HFF-Myc (cell line): Measurements from ENCODE around the gene PRXL2C.
A peak's percentile ranks its signal among the peaks of the same experiment; 100 is the strongest.
"Not testable (repeated sequence)": the region's sequence is repeated elsewhere in the genome, so short reads cannot be mapped to it uniquely, and the experiment has no call there.

ENCODE experiments used
- DNase-seq: peaks from one replicate; pipeline ENCODE4 v3.0.0-alpha.2; 2011; ENCODE audit warnings: low read depth; ENCODE audit errors: extremely low read depth
- H3K4me3 ChIP-seq: replicated peaks from 2 replicates; pipeline ENCODE4 v1.5.1; 2011; ENCODE audit warnings: low read depth, mild to moderate bottlenecking, control low read depth, low read length
- CTCF ChIP-seq: IDR thresholded peaks from 2 replicates; pipeline ENCODE4 v1.5.1; 2012; ENCODE audit warnings: mild to moderate bottlenecking, low read depth, low read length, control low read depth; ENCODE audit errors: missing control alignments

Gene PRXL2C

DNA sequence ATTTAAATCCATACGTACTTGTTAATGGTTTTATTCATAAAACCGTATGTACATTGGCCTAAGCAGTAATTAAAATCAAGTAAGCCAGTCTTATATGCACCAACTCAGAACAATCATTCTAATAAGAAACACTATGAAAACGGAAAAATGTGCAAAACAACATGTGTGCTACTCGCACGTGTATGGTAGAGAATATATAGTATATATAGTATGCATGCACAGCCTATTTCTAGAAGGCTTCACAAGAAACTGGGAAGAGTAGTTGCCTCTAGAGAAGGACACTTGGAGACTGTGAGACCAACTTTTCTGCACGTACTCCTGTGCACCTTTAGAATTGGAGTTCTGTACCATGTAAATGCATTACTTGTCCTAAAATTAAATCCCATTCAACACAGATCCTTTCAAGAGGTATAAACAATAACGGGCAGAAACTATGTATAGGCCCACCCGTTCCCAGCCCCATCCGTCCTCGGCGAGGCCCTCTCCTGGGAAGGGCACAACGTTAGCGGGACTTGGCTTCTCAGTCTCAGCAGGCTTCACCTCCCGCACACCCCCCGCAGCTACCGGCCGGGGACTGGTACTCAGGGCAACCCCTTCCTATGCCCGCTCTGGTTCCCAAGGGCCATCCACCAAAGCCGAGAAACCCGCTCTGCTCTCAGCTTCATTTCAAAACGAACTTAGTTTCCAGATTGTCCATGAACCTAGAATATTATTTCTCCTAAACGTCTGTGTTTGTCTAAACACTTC, 37.5 kb downstream of the PRXL2C start:
- peak overlapping the region; percentile 61 for H3K4me3 ChIP-seq
- no peak for DNase-seq
- TF ChIP-seq CTCF: no peak

DNA sequence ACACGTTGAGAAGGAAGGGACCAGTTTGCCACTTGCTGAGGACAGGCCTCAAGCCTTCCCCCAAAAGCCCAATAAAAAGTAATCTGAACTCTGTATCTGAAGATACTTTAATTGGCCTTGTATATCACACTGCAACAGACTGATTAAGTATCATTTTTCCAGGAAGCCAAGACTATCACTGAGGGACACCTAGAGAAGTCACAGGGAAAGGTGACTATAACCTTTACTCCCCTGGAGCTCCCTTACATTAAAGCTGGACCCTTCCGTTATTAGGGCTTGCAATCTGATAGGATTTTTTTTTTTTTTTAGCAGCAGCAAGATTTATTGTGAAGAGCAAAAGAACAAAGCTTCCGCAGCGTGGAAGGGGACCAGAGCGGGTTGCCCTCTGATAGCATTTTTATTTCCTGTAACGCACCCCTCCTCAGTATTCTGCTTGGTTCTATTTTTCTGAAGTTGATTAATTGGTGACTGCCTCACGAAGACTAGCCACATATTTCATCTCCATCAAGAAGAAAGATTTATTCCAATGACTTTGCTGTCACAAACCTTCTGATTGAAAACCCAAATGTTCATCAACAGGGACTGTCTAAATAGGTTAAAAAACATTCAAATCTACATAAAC, 38.2 kb downstream of the PRXL2C start:
- TF ChIP-seq CTCF: no peak
- H3K4me3 ChIP-seq: no peak overlapping the region
- no peak for DNase-seq

DNA sequence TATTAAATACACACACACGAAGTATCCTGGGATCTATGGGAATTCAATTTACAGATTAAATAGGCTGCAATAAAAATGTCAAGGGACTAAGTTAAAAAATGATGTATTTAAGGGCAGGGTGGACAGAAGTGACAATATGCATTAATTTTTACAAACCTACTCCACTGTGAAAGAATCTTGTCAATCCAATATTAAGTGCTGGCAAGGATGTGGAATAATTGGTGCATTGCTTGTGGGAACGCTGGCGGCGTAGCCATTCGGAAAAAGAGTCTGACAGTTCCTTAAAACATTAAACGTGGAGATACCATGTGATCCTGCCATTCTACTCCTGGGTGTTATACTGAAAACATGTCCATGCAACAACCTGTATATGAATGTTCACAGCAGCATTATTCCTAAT, 39.7 kb downstream of the PRXL2C start:
- TF ChIP-seq CTCF: no peak
- no peak overlapping the region for H3K4me3 ChIP-seq
- DNase-seq: no peak

DNA sequence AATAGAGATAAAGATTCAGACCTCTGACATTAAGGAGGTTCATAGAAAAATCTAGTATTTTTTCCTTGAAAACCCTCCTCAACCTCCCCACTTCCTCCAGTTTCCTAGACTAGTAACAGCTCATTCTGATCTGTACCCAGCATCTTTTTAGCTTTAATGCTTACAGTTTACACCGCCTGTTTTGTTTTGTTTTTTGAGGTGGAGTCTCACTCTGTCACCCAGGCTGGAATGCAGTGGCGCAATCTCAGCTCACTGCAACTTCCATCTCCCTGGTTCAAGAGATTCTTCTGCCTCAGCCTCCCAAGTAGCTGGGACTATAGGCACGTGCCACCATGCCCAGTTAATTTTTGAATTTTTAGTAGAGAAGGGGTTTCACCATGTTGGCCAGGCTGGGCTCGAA, 40.5 kb downstream of the PRXL2C start:
- not testable (repeated sequence) for H3K4me3 ChIP-seq, DNase-seq

DNA sequence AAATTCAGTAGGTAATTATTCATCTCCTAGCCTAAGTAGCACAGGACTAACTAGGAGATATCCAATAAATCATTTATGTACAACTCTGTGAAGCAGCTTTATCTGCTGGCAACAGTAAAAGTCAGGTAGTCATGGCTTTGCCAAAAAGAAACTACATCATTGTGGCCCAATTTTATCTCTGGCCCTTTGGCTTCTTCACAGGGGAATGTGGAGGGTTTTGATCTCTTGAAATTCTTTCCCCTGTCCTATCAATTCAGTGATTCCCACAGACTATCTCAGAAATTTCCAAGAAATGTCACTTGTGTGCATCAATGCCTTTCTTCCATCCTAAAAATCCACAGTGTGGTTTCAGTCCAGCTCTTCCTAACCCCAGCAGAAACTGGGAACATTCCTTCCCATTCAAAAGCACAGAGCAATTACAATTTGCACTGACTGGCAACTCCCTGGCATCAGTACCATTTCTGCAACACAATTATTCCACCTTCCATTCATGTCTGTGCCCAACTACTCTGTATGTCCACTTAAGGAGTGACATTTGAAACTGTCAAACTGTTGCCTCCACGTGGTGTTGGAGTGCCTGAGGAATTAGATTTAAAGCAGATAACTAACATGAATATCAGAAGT, 42.0 kb downstream of the PRXL2C start:
- TF ChIP-seq CTCF: no peak
- DNase-seq: no peak
- no peak overlapping the region for H3K4me3 ChIP-seq

DNA sequence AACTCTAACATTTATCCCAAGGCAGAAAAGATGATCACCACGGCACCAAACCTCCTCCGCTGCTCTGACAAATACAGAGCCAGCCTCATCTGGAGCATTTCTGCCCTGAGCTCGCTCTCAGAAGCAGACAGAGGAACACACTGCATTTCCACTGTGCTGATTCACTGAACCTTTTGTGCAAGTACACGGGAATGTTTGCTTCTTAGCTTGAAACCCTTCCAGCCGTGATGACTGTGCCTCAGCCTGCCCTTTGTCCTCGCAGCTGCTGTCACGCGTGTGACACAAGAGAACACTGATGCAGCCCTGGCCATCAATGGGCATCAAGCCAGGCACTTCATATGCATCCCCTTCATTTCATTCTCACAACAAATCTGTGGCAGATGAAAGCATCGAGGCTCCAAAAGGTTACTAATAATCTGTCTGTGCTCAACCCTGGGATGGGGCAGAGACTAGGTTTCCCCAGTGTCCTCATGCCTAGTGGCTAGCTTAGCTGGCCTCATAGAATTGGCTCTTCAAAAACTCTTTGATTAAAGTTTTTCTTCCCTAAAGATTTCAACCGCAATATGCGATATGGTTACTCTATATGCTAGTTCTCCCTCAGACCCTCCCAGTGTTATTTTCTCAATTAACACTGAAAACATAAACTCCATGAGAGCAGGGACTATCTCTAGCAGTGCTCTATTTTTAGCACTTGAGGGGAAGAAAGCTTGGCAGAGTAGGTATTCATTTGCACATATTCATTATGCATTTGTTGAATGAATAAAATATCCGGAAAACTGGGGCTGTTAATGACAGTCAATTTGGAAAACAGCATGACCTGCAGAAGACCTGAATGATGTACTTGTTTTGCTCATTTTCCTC, 42.8 kb downstream of the PRXL2C start:
- H3K4me3 ChIP-seq: peak overlapping the region; percentile 1; the same call in 1 of the 2 replicates
- no peak for TF ChIP-seq CTCF
- peak; percentile 50 for DNase-seq
